ENCODE data around the gene CAMK2D.

- no peak for TF ChIP-seq CTCF (IDR thresholded peaks at IDR 0.05)
- TF ChIP-seq POLR2AphosphoS5 (IDR thresholded peaks at IDR 0.05): no peak
Observed at GRCh38 chr4:113499166-113499565, 262.4 kb downstream of the CAMK2D start.
